HG02798 (cell line): ENCODE measurements around the gene ZNF480.
"Not testable (repeated sequence)": the region's sequence is repeated elsewhere in the genome, so short reads cannot be mapped to it uniquely, and the experiment has no call there.

Source experiments
- ATAC-seq: cut with Tn5 transposase; IDR thresholded peaks from one replicate; pipeline ENCODE4 v1.9.1; 2021; ENCODE audit warnings: mild to moderate bottlenecking; ENCODE audit not compliant: unreplicated experiment, poor library complexity

Gene ZNF480

GRCh38 chr19:52296773-52297600 lies at the start of gene ZNF480:
TSS of gene ZNF480 (plus strand) at chr19:52297169. CDS start at chr19:52300413, 3,244 bp downstream.
- peak; percentile 62 for ATAC-seq

GRCh38 chr19:52248241-52248640 lies 48.7 kb upstream of the ZNF480 start:
- ATAC-seq, result no peak

- ATAC-seq, result no peak
Observed at GRCh38 chr19:52258426-52258825, 38.5 kb upstream of the ZNF480 start.

- not testable (repeated sequence) for ATAC-seq
Observed at GRCh38 chr19:52265556-52265955, 31.4 kb upstream of the ZNF480 start.

GRCh38 chr19:52269338-52270261 lies 27.4 kb upstream of the ZNF480 start, which contains the start of gene ZNF766:
TSS of gene ZNF766 (plus strand) at chr19:52269587. CDS start at chr19:52269614, 27 bp downstream.
- ATAC-seq, result peak; percentile 99

GRCh38 chr19:52270266-52270885 lies 26.6 kb upstream of the ZNF480 start:
- ATAC-seq, result no peak

- ATAC-seq, result no peak
Observed at GRCh38 chr19:52273301-52273700, 23.7 kb upstream of the ZNF480 start.

- no peak for ATAC-seq
Observed at GRCh38 chr19:52274191-52274590, 22.8 kb upstream of the ZNF480 start.

GRCh38 chr19:52275988-52276387 lies 21.0 kb upstream of the ZNF480 start:
- no peak for ATAC-seq

GRCh38 chr19:52277471-52277870 lies 19.5 kb upstream of the ZNF480 start:
- ATAC-seq, result no peak

GRCh38 chr19:52286256-52286655 lies 10.7 kb upstream of the ZNF480 start:
- no peak for ATAC-seq

GRCh38 chr19:52291781-52292180 lies 5.2 kb upstream of the ZNF480 start:
- no peak for ATAC-seq

- not testable (repeated sequence) for ATAC-seq
Observed at GRCh38 chr19:52292946-52293345, 4.0 kb upstream of the ZNF480 start.

- ATAC-seq, result no peak
Observed at GRCh38 chr19:52296400-52296772, 583 bp upstream of the ZNF480 start.

- ATAC-seq, result no peak
Observed at GRCh38 chr19:52297601-52298364, 814 bp downstream of the ZNF480 start.

- no peak for ATAC-seq
Observed at GRCh38 chr19:52307275-52307674, 10.3 kb downstream of the ZNF480 start.

GRCh38 chr19:52322429-52322828 lies 25.5 kb downstream of the ZNF480 start:
- ATAC-seq, result no peak

- ATAC-seq, result no peak
Observed at GRCh38 chr19:52331757-52332156, 34.8 kb downstream of the ZNF480 start.

- no peak for ATAC-seq
Observed at GRCh38 chr19:52335768-52336116, 38.8 kb downstream of the ZNF480 start.
